GM23338 (cell line): ENCODE results near the gene SETD4. TPM values are rescaled to one million over a fixed set of nuclear protein-coding genes. Genes with fewer than 3 reads are reported as not detected.

Source experiments
- ATAC-seq: fragments of 200-7000 bp; cut with Tn5 transposase; 3 replicates; pipeline ENCODE4 v1.9.1; 2020
- DNase-seq: peaks from one replicate; pipeline ENCODE4 v3.0.0-alpha.2; 2015; ENCODE audit warnings: low spot score
- H2AFZ ChIP-seq: fragments of 200-600 bp; sonication (generic); 2 replicates; pipeline ENCODE4 v1.8.0; 2016; ENCODE audit warnings: antibody characterized with exemption, mild to moderate bottlenecking, moderate library complexity
- H3F3A ChIP-seq: fragments of 200-600 bp; sonication (generic); replicated peaks from 2 replicates; pipeline ENCODE4 v1.8.0; 2017; ENCODE audit warnings: antibody characterized with exemption, mixed run types, low read depth
- H3K27ac ChIP-seq: fragments of 200-600 bp; sonication (generic); 2 replicates; pipeline ENCODE4 v1.6.1; 2016; ENCODE audit warnings: low read depth
- H3K27me3 ChIP-seq: fragments of 200-600 bp; sonication (generic); 2 replicates; pipeline ENCODE4 v1.8.0; 2016; ENCODE audit warnings: mild to moderate bottlenecking, mixed run types, moderate library complexity; ENCODE audit not compliant: insufficient read depth
- H3K36me3 ChIP-seq: fragments of 200-600 bp; sonication (generic); 2 replicates; pipeline ENCODE4 v1.8.0; 2016; ENCODE audit warnings: mild to moderate bottlenecking; ENCODE audit not compliant: insufficient read depth
- H3K4me1 ChIP-seq: fragments of 200-600 bp; sonication (generic); 2 replicates; pipeline ENCODE4 v1.8.0; 2016; ENCODE audit warnings: mild to moderate bottlenecking, moderate library complexity; ENCODE audit not compliant: insufficient read depth
- H3K4me2 ChIP-seq: fragments of 200-600 bp; sonication (generic); 2 replicates; pipeline ENCODE4 v1.7.1; 2017; ENCODE audit warnings: mixed run types
- H3K4me3 ChIP-seq: fragments of 200-600 bp; sonication (generic); 2 replicates; pipeline ENCODE4 v1.6.1; 2016; ENCODE audit warnings: mixed run types
- H3K79me2 ChIP-seq: fragments of 200-600 bp; sonication (generic); replicated peaks from 2 replicates; pipeline ENCODE4 v1.8.0; 2017; ENCODE audit warnings: mild to moderate bottlenecking; ENCODE audit not compliant: insufficient read depth
- H3K9me2 ChIP-seq: fragments of 200-600 bp; sonication (generic); 2 replicates; pipeline ENCODE4 v1.8.0; 2017; ENCODE audit not compliant: insufficient read depth
- H4K20me1 ChIP-seq: fragments of 200-600 bp; sonication (generic); replicated peaks from 2 replicates; pipeline ENCODE4 v1.8.0; 2017; ENCODE audit warnings: mild to moderate bottlenecking; ENCODE audit not compliant: insufficient read depth
- H3K27ac Mint-ChIP-seq: 2 replicates; pipeline ENCODE4 v1.8.0; 2020; ENCODE audit warnings: inconsistent platforms, mild to moderate bottlenecking, moderate library complexity, mixed read lengths
- H3K27me3 Mint-ChIP-seq: 3 replicates; pipeline ENCODE4 v1.8.0; 2022; ENCODE audit warnings: low read depth, mild to moderate bottlenecking, moderate library complexity, mixed read lengths, inconsistent platforms; ENCODE audit not compliant: insufficient read depth, poor library complexity
- H3K36me3 Mint-ChIP-seq: 3 replicates; pipeline ENCODE4 v1.8.0; 2021; ENCODE audit warnings: low read depth, mild to moderate bottlenecking, inconsistent platforms, moderate library complexity, mixed read lengths
- H3K4me1 Mint-ChIP-seq: 3 replicates; pipeline ENCODE4 v1.8.0; 2020; ENCODE audit warnings: mild to moderate bottlenecking, inconsistent platforms, mixed read lengths
- H3K4me3 Mint-ChIP-seq: 3 replicates; pipeline ENCODE4 v1.8.0; 2021; ENCODE audit warnings: moderate library complexity, mild to moderate bottlenecking, inconsistent platforms, mixed read lengths
- H3K9me3 Mint-ChIP-seq: 3 replicates; pipeline ENCODE4 v1.8.0; 2020; ENCODE audit warnings: moderate library complexity, mild to moderate bottlenecking, inconsistent platforms, mixed read lengths
- EZH2phosphoT487 ChIP-seq: fragments of 200-600 bp; sonication (generic); IDR thresholded peaks from one replicate; pipeline ENCODE4 v1.8.1; 2018; ENCODE audit warnings: antibody characterized with exemption; ENCODE audit not compliant: unreplicated experiment
- JUNB ChIP-seq: IDR thresholded peaks from one replicate; pipeline ENCODE4 v1.6.1; 2016; ENCODE audit warnings: antibody characterized with exemption; ENCODE audit not compliant: unreplicated experiment
- NANOG ChIP-seq: IDR thresholded peaks from 2 replicates; pipeline ENCODE4 v1.6.1; 2016; ENCODE audit warnings: antibody characterized with exemption, borderline replicate concordance
- POLR2AphosphoS5 ChIP-seq: IDR thresholded peaks from 2 replicates; pipeline ENCODE4 v1.6.1; 2016; ENCODE audit warnings: antibody characterized with exemption, low read depth
- STAT1 ChIP-seq: IDR thresholded peaks from one replicate; pipeline ENCODE4 v1.6.1; 2016; ENCODE audit warnings: antibody characterized with exemption; ENCODE audit not compliant: unreplicated experiment
- ZNF114 ChIP-seq: fragments of 250-450 bp; sonication (Bioruptor Pico); IDR thresholded peaks from 2 replicates; pipeline ENCODE4 v1.5.0; 2020; ENCODE audit warnings: mild to moderate bottlenecking, moderate library complexity
- ZNF331 ChIP-seq: fragments of 250-450 bp; sonication (Bioruptor Pico); IDR thresholded peaks from 2 replicates; pipeline ENCODE4 v1.5.0; 2020; ENCODE audit warnings: low read depth, mild to moderate bottlenecking, moderate library complexity
- long read RNA-seq: library from polyadenylated mRNA; unstranded; transcript quantifications from one replicate; pipeline ENCODE4 v2.0.0, GENCODE V29; 2020; ENCODE audit not compliant: unreplicated experiment
- polyA plus RNA-seq: library from polyadenylated mRNA; unstranded; fragments of >200 nt; fragmentation: Nextera tagmentation; extraction: Ambion mirVana; gene quantifications from 2 replicates; pipeline ENCODE4 v1.2.1, GENCODE V29; 2016
- total RNA-seq: library from RNA; depleted of rRNA; stranded (reverse); fragments of >200 nt; shearing (Covaris generic); gene quantifications from 2 replicates; pipeline ENCODE4 v1.2.3, GENCODE V29; 2014; rRNA removed
- TF ChIP-seq, protein P1 (sequence below): fragments of 250-450 bp; sonication (Bioruptor Pico); IDR thresholded peaks from 2 replicates; pipeline ENCODE4 v1.5.0; 2020; ENCODE audit warnings: mild to moderate bottlenecking, moderate library complexity
- TF ChIP-seq, protein P2 (sequence below): IDR thresholded peaks from one replicate; pipeline ENCODE4 v1.6.1; 2018; ENCODE audit warnings: antibody characterized with exemption; ENCODE audit not compliant: unreplicated experiment

Gene SETD4, protein sequence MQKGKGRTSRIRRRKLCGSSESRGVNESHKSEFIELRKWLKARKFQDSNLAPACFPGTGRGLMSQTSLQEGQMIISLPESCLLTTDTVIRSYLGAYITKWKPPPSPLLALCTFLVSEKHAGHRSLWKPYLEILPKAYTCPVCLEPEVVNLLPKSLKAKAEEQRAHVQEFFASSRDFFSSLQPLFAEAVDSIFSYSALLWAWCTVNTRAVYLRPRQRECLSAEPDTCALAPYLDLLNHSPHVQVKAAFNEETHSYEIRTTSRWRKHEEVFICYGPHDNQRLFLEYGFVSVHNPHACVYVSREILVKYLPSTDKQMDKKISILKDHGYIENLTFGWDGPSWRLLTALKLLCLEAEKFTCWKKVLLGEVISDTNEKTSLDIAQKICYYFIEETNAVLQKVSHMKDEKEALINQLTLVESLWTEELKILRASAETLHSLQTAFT
- total RNA-seq (33.8 and 45.1 TPM in 2 replicates), polyA plus RNA-seq (32.5 and 33.1 TPM in 2 replicates)
- long read RNA-seq, partial matches to known transcripts: 8 of 21 reads
- long read RNA-seq, other reads (novel, unspliced or antisense): 12 of 21 reads

DNA sequence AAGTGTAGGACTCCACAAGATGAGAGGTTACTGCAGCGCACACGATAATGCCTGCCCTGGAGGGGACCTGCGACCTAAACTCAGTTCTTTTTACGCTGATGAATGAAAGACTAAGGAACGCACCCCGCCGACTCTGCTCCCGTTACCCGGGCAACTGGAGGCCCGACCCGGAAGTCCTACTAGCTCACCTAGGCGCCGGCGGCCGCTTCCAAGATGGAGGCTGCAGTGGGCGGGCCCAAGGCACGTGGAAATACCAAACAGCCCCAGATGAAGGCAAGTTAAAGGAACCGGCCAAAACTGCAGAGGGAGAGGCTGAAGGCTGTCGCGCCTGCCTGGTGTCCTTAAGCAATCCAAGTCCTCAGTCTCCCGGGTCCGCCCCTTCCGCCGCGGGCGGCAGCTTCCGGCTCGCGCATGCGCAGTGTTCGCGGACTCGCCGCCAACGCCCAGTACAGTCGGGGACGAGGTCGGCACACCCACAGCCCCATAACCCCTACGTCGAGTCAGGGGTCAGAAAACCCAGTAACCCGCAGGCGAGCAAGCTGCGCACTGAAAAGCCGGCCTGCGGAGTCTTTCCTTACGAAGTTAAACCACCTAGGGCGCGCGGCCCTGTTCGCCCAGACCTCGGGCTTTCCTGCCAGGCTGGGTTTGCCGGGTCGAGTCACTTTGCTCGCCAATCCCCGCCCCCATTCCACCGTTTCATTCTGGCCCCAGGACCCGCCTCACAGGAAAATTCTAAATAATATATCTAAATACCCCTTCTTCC, at the start of gene SETD4:
TSS of gene SETD4 (minus strand) at position 368 of the 763 bp plus-strand sequence. CDS start 1,638 bp downstream, outside the sequence.
- H3K4me1 ChIP-seq: peaks cover 24% of the 10 kb centered on the region
- Mint-ChIP-seq H3K4me1 (peaks cover 26% of the 10 kb centered on the region), H3K36me3 (peaks cover 35% of the 10 kb centered on the region), H3K27ac (peak within 1 kb of the TSS; percentile 97), H3K4me3 (peak within 1 kb of the TSS; percentile 92), H3K9me3 (no peaks in the 10 kb centered on the region; the same call in 2 of the 3 replicates), H3K27me3 (peaks cover 8% of the 10 kb centered on the region)
- peak within 1 kb of the TSS; percentile 93 for H3K27ac ChIP-seq
- peaks cover 15% of the 10 kb centered on the region for H3F3A ChIP-seq
- H3K4me2 ChIP-seq: peak within 1 kb of the TSS; percentile 80
- H3K9me2 ChIP-seq: no peaks in the 10 kb centered on the region
- peak; percentile 95 for DNase-seq
- peak within 1 kb of the TSS; percentile 95 for H3K4me3 ChIP-seq
- H4K20me1 ChIP-seq: 0 out of 2 replicates have a peak, but pooled peaks cover 5% of the 10 kb centered on the region
- peaks cover 35% of the 10 kb centered on the region for H3K36me3 ChIP-seq
- H2AFZ ChIP-seq: peak within 1 kb of the TSS; percentile 39; the same call in 1 of the 2 replicates
- no peaks in the 10 kb centered on the region for H3K27me3 ChIP-seq
- H3K79me2 ChIP-seq: peaks cover 44% of the 10 kb centered on the region
- ATAC-seq: peak; percentile 86
- TF ChIP-seq STAT1 (no peak), POLR2AphosphoS5 (peak; percentile 78), ZNF331 (CRISPR knock-in tag) (0 out of 2 replicates have a peak, but pooled peaks have one; percentile 32)

DNA sequence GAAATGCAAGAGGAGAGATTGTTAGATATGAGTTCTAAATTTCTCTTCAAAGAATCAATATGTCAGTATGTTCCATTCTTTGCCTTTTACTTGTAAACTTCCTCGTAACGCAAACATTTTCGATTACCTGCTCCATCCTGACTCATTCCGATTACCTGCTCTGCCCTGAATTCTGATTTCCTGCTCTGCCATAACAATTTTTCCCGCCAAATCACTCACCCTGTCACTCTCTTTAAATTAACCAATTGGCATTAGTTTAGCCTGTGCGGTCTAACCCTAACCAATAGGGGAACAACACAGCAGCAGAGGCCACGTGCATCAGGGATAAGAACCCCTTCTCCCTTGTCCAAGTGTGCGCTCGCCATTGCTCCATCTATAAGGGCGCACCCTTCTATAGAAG, 49.5 kb upstream of the SETD4 start:
- H3K27me3 Mint-ChIP-seq: peaks cover 22% of the 10 kb centered on the region
- Histone ChIP-seq H3K4me1 (peaks cover 36% of the 10 kb centered on the region), H3F3A (peaks cover 33% of the 10 kb centered on the region; the same call in 1 of the 2 replicates), H4K20me1 (no peaks in the 10 kb centered on the region), H3K4me2 (0 out of 2 replicates have a peak overlapping the region, but pooled peaks have one; percentile 55), H3K36me3 (peaks cover 40% of the 10 kb centered on the region), H2AFZ (no peak overlapping the region), H3K79me2 (peaks cover 35% of the 10 kb centered on the region), H3K9me2 (no peaks in the 10 kb centered on the region), H3K27ac (peak overlapping the region; percentile 85), H3K27me3 (no peaks in the 10 kb centered on the region), H3K4me3 (no peak overlapping the region)
- ATAC-seq: no peak
- no peak for DNase-seq
- H3K4me1 Mint-ChIP-seq: peaks cover 52% of the 10 kb centered on the region
- H3K36me3 Mint-ChIP-seq: peaks cover 51% of the 10 kb centered on the region
- H3K4me3 Mint-ChIP-seq: no peak overlapping the region
- H3K9me3 Mint-ChIP-seq: peaks cover 18% of the 10 kb centered on the region
- no peak overlapping the region for H3K27ac Mint-ChIP-seq
- TF ChIP-seq EZH2phosphoT487 (no peak), JUNB (no peak), POLR2AphosphoS5 (no peak), NANOG (no peak), ZNF114 (CRISPR knock-in tag) (no peak)
- TF ChIP-seq, protein P1, sequence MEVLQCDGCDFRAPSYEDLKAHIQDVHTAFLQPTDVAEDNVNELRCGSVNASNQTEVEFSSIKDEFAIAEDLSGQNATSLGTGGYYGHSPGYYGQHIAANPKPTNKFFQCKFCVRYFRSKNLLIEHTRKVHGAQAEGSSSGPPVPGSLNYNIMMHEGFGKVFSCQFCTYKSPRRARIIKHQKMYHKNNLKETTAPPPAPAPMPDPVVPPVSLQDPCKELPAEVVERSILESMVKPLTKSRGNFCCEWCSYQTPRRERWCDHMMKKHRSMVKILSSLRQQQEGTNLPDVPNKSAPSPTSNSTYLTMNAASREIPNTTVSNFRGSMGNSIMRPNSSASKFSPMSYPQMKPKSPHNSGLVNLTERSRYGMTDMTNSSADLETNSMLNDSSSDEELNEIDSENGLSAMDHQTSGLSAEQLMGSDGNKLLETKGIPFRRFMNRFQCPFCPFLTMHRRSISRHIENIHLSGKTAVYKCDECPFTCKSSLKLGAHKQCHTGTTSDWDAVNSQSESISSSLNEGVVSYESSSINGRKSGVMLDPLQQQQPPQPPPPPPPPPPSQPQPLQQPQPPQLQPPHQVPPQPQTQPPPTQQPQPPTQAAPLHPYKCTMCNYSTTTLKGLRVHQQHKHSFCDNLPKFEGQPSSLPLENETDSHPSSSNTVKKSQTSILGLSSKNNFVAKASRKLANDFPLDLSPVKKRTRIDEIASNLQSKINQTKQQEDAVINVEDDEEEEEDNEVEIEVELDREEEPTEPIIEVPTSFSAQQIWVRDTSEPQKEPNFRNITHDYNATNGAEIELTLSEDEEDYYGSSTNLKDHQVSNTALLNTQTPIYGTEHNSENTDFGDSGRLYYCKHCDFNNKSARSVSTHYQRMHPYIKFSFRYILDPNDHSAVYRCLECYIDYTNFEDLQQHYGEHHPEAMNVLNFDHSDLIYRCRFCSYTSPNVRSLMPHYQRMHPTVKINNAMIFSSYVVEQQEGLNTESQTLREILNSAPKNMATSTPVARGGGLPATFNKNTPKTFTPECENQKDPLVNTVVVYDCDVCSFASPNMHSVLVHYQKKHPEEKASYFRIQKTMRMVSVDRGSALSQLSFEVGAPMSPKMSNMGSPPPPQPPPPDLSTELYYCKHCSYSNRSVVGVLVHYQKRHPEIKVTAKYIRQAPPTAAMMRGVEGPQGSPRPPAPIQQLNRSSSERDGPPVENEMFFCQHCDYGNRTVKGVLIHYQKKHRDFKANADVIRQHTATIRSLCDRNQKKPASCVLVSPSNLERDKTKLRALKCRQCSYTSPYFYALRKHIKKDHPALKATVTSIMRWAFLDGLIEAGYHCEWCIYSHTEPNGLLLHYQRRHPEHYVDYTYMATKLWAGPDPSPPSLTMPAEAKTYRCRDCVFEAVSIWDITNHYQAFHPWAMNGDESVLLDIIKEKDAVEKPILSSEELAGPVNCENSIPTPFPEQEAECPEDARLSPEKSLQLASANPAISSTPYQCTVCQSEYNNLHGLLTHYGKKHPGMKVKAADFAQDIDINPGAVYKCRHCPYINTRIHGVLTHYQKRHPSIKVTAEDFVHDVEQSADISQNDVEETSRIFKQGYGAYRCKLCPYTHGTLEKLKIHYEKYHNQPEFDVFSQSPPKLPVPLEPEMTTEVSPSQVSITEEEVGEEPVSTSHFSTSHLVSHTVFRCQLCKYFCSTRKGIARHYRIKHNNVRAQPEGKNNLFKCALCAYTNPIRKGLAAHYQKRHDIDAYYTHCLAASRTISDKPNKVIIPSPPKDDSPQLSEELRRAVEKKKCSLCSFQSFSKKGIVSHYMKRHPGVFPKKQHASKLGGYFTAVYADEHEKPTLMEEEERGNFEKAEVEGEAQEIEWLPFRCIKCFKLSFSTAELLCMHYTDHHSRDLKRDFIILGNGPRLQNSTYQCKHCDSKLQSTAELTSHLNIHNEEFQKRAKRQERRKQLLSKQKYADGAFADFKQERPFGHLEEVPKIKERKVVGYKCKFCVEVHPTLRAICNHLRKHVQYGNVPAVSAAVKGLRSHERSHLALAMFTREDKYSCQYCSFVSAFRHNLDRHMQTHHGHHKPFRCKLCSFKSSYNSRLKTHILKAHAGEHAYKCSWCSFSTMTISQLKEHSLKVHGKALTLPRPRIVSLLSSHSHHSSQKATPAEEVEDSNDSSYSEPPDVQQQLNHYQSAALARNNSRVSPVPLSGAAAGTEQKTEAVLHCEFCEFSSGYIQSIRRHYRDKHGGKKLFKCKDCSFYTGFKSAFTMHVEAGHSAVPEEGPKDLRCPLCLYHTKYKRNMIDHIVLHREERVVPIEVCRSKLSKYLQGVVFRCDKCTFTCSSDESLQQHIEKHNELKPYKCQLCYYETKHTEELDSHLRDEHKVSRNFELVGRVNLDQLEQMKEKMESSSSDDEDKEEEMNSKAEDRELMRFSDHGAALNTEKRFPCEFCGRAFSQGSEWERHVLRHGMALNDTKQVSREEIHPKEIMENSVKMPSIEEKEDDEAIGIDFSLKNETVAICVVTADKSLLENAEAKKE (CRISPR knock-in tag): no peak
- TF ChIP-seq, protein P2, sequence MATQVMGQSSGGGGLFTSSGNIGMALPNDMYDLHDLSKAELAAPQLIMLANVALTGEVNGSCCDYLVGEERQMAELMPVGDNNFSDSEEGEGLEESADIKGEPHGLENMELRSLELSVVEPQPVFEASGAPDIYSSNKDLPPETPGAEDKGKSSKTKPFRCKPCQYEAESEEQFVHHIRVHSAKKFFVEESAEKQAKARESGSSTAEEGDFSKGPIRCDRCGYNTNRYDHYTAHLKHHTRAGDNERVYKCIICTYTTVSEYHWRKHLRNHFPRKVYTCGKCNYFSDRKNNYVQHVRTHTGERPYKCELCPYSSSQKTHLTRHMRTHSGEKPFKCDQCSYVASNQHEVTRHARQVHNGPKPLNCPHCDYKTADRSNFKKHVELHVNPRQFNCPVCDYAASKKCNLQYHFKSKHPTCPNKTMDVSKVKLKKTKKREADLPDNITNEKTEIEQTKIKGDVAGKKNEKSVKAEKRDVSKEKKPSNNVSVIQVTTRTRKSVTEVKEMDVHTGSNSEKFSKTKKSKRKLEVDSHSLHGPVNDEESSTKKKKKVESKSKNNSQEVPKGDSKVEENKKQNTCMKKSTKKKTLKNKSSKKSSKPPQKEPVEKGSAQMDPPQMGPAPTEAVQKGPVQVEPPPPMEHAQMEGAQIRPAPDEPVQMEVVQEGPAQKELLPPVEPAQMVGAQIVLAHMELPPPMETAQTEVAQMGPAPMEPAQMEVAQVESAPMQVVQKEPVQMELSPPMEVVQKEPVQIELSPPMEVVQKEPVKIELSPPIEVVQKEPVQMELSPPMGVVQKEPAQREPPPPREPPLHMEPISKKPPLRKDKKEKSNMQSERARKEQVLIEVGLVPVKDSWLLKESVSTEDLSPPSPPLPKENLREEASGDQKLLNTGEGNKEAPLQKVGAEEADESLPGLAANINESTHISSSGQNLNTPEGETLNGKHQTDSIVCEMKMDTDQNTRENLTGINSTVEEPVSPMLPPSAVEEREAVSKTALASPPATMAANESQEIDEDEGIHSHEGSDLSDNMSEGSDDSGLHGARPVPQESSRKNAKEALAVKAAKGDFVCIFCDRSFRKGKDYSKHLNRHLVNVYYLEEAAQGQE: no peak
